GM18858 (cell line): Measurements from ENCODE around the gene NELFB.
A peak's percentile ranks its signal among the peaks of the same experiment; 100 is the strongest.

Source experiments
- ATAC-seq: cut with Tn5 transposase; IDR thresholded peaks from one replicate; pipeline ENCODE4 v1.9.1; 2021; ENCODE audit not compliant: unreplicated experiment

NELFB gene

DNA sequence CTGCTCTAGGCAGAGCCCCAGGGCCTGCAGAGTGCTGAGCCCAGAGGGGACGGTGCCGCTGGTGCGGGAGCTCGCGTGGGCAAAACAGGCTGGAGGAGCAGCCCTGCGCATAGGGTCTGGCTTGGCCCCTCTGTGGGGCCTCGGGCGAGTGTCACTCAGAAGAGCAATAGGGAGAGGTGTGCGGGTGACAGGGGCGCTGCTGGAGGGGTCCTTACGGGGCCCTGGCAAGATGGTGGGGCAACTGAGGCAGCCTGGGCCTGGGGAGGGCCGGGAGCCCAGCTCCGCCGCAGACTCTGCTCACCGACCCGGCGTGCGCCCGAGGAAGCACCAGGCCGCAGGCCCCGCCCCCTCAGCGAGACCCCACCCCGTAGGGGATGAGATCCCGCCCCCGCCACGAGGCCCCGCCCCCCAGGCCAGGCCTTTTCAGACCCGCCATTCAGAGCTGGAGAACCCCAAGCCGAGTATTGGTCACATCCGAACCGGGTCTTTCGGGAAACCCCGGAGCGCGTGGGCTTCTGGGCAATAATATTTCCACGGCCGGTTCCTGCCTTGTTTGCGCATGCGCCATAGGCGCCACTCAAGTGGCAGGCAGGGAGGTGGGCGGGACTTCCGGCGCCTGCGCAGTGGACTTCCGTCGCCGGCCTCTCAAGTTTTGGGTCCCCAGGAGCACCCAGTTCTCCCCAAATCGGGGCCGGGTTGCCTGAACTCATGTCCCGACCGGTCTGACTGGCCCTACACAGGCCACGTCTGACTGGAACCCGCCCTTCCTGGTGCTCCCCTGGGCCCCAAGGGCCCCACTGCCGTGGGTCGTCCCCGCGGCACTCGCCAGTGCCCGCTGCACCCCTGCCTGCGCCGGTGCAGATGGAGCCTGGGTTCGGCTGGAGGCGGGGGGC lies 31.8 kb upstream of the NELFB start:
- peak; percentile 42 for ATAC-seq

- no peak for ATAC-seq
These were observed 30.1 kb upstream of the NELFB start, which contains the start of gene CYSRT1 for GRCh38 chr9:137224830-137225694. Gene CYSRT1, plus strand, starts transcription at chr9:137225174. Its CDS starts 448 bp downstream, at chr9:137225622.

DNA sequence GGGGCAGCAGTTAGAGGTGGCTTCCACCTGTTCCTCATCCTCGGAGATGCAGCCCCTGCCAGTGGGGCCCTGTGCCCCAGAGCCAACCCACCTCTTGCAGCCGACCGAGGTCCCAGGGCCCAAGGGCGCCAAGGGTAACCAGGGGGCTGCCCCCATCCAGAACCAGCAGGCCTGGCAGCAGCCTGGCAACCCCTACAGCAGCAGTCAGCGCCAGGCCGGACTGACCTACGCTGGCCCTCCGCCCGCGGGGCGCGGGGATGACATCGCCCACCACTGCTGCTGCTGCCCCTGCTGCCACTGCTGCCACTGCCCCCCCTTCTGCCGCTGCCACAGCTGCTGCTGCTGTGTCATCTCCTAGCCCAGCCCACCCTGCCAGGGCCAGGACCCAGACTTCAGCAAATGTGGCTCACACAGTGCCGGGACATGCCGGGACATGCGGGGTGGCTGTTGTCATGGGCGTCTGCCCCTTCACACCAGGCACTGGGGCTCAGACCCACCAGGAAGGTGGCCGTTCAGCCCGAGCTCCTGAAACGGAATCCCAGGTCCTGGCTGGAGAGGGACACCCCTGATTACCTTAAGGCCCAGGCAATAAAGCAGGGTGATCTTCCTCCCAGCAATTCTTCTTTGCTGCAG lies 29.3 kb upstream of the NELFB start:
- ATAC-seq = no peak

DNA sequence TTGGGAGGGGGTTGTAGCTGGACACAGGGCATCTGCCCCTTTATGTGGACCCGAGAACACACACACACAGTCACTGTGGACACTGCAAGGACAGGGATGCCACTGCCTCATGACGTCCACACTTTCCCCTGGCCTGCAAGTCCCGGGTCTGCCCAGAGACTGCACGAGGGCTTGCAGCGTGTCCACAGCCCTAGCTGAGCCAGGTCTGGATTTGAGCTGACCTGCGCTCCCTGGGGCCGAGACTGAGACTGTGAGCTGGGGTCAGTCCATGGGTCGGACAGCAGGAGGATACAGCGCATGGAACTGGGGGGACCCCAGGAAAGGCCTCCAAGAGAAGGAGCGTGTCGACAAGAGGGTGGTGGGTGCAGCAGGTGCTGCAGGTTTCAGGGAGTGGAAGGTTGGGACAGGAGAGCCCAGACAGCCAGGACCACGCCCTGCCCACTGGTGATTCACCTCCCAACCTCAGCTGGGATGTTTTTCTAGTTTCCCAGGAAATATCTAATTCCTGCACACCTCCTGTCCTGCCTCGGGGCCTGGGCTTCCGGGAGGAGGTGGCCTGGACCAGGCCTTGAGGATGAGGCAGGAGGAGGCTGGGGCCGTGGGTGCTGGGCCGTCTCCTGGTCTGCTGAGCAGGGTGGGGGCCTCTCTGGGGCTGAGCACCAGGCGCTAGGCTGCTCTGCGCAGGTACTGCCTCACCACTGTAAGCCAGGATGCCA lies 28.6 kb upstream of the NELFB start:
- no peak for ATAC-seq

DNA sequence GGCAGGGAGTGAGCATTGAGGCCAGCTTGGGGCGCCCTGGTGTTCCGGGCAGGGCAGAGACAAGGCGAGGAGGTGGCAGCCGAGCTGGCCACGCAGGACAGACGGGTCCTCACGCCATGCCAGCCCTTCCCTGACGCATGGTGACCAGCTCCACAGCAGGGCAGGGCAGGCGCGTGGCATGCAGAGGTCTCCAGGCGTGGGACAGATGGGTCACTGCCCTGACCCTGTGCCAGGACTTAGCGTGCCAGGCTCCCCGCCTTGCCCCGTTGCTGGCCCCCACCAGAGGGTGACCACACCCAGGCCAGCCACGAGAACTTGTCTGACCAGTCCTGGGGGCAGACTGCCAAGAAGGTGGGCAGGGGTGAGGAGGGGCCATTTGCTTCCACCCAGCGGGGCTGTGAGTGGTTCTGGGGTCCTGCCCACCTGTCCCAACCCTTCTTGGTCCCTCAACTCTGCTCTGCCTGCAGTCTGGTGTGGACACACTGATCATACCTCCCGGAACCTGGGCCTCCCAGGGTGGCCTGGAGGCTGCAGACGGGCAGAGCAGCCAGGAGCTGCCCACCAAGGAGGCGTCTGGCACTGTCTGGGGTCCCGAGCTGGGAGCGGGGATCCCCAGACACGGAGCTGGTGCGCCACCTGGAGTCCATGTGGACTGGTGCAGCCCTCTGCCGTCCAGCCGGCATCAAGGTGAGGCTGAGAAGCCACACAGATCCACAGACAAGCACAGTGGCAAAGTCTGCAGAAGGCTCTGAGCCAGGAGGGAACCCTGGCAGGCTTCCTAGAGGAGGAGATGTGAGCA lies 27.9 kb upstream of the NELFB start, which contains the start of gene RNF224:
Gene RNF224, plus strand, starts transcription at position 449 of the 799 bp plus-strand sequence. CDS start 834 bp downstream, outside the sequence.
- ATAC-seq = no peak

DNA sequence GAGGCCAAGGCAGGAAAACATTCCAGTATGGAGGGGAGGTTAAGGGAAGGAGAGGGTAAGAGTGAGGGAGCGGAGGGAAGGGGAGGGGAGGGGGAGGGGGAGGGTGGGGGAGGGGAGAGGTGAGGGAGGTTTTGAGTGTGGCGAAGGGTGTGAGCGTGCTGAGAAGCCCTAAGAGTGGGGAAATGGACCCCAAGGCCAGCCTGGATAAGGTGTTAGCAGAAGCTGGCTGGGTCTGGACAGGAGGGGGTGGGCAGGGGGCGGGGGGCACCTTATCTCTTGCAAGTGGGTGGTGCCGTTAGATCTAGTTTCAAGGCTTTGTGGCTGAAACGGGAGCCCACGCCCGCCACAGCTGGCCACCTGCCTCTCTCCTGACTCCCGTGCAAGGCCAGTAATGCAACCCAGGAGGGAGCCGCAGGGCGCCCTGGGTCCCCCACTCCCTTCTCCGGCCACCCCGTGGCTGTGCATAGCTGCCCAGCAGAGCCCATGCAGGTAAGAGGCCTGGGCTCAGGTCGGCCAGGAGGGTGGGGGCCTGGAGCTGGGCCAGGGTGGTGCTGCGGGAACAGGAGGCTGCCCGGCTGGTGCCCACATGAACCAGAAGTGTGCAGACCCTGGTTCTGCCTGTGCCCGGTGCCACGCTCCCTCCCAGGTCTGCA lies 27.1 kb upstream of the NELFB start:
- ATAC-seq = no peak

DNA sequence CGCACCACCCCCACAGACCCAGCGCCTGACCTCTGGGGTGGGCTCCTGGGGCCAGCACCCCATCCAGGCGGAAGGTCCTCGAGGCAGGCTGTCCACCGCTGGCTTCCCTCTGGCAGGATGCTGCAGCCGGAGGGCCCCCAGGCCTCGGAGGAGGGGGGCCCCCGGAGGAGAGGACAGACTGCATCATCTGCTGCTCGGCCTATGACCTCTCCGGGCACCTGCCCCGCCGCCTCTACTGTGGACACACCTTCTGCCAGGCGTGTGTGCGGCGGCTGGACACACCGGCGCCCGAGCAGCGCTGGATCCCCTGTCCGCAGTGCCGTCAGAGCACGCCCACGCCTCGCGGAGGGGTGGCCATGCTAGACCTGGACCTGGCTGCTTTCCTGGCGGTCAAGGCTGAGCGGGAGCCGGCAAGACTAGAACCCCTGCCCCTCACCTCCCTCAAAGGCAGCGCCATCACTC lies 26.6 kb upstream of the NELFB start:
- no peak for ATAC-seq

DNA sequence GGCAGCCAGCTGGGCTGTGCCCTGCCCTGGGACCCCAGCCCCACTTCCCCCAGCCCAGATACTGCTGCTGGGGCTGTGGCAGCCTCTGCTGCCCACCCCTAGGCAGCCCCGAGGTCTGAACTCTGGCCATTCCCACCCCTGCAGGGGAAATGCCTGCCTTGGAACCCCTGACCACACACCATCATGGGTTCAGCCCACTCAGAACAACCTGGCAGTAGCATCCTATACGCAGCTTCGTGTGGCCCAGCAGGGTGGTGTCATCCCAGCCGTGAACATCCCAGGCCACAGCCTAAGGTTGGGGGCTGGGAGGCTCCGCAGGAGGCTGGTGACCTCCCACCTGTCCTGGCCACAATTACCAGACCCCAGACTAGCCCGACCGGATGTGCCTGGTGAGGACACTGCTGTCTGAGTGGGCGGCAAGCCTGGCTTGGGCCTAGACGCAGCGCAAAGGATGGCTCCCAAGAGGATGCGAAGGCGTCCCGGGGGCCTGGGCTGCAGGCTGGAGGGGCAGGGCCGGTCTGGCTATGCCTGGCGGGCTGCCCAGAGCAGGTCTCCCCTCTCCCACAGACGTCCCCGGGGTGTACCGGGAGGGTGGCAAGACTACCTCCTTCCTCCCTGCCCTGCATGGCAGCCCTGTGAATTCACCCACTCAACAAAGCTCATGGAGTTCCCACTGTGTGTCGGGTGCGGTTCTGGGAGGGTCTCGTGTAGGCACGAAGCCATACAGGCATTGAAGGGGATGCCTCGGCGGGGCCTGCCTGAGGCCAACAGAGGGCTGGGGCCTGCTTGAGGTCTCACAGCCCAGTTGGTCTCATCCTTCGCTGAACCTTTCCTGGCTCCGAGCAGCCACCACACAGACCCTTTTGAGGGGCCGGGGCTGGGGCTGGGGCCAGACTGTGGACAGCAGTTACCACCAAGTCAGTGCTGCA lies 25.9 kb upstream of the NELFB start:
- no peak for ATAC-seq

- no peak for ATAC-seq
These were observed 25.0 kb upstream of the NELFB start for GRCh38 chr9:137229903-137230704.

GRCh38 chr9:137230705-137231371 lies 24.3 kb upstream of the NELFB start, which contains the start of gene SLC34A3:
Gene SLC34A3, plus strand, starts transcription at chr9:137230901. Its CDS starts 802 bp downstream, at chr9:137231703.
- ATAC-seq = no peak

DNA sequence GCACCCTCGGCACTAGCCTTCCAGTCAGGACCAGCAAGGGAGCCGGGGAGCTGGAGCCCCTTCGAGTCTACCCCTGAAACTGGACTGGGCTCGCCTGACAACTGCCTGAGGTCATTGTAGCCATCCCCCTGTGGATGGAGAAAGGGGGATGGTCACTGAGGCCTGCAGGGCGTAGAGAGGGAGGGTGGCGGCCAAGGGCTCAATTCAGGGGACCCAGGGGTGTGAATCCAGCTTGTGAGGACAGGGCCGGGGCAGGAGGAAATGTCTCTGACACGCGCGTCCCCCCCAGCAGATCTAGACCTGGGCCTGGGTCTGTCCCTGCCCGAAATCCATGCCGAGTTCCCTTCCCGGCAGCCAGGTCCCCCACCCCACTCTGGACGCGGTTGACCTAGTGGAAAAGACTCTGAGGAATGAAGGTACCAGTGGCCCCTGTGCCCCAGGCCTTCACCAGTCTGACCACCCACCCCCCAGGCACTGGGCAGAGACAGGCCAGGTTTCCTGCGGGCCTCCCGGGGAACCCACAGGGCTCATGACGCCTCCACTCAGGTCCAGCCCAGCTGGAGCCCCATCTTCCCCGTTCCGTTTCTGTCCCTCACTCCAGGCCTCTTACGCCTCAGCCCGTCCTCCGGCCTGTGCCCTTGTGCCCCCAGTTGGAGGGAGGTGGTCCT lies 23.6 kb upstream of the NELFB start:
- ATAC-seq = no peak

DNA sequence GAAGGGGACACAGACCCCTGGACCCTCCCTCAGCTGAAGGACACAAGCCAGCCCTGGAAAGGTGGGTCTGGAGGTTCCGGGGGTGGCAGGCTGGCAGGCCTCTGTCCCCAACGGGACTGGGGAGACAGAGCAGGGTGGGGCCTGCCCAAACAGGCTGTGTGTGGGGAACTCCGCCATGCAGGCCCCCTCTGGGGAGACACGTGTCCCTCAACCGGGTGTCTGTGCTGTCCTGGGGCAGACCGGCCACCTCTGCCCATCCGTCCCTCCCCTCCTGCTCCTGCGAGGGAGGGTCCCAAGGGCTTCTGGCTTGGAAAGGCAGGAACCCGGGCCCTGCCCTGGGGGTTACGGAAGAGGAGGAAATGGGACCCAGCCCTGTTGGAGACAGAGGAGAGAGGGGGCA lies 23.0 kb upstream of the NELFB start:
- ATAC-seq = no peak

GRCh38 chr9:137232510-137232909 lies 22.6 kb upstream of the NELFB start:
- no peak for ATAC-seq

- ATAC-seq = no peak
These were observed 21.8 kb upstream of the NELFB start for GRCh38 chr9:137233143-137233980.

GRCh38 chr9:137234055-137234697 lies 21.0 kb upstream of the NELFB start:
- ATAC-seq = no peak
